ENCODE results near the gene ATP5PB.

DNA sequence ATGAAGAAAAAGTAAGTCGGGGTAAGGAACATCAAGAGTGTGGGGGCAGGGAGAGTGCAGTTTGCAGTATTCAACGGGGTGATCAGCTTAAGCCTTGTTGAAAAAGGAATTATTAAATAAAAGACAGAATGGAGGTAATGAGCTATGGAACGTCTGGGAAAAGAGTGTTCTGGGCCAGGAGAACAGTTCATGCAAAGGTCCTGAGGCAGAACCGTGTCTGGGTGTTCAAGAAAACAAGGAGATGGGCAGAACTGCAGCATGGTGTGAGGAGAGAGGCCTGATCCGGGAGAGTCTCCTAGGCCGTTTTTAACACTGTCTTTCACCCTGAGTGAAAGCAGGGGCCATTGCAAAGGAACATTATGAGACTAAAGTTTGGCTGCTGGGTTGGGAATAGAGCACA is 42.0 kb upstream of the ATP5PB start:
- TF ChIP-seq, protein P1, sequence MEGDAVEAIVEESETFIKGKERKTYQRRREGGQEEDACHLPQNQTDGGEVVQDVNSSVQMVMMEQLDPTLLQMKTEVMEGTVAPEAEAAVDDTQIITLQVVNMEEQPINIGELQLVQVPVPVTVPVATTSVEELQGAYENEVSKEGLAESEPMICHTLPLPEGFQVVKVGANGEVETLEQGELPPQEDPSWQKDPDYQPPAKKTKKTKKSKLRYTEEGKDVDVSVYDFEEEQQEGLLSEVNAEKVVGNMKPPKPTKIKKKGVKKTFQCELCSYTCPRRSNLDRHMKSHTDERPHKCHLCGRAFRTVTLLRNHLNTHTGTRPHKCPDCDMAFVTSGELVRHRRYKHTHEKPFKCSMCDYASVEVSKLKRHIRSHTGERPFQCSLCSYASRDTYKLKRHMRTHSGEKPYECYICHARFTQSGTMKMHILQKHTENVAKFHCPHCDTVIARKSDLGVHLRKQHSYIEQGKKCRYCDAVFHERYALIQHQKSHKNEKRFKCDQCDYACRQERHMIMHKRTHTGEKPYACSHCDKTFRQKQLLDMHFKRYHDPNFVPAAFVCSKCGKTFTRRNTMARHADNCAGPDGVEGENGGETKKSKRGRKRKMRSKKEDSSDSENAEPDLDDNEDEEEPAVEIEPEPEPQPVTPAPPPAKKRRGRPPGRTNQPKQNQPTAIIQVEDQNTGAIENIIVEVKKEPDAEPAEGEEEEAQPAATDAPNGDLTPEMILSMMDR (IDR thresholded peaks at IDR 0.05; ENCODE audit: low read depth, low read length, missing input control): no peak
- TF ChIP-seq, protein P2, sequence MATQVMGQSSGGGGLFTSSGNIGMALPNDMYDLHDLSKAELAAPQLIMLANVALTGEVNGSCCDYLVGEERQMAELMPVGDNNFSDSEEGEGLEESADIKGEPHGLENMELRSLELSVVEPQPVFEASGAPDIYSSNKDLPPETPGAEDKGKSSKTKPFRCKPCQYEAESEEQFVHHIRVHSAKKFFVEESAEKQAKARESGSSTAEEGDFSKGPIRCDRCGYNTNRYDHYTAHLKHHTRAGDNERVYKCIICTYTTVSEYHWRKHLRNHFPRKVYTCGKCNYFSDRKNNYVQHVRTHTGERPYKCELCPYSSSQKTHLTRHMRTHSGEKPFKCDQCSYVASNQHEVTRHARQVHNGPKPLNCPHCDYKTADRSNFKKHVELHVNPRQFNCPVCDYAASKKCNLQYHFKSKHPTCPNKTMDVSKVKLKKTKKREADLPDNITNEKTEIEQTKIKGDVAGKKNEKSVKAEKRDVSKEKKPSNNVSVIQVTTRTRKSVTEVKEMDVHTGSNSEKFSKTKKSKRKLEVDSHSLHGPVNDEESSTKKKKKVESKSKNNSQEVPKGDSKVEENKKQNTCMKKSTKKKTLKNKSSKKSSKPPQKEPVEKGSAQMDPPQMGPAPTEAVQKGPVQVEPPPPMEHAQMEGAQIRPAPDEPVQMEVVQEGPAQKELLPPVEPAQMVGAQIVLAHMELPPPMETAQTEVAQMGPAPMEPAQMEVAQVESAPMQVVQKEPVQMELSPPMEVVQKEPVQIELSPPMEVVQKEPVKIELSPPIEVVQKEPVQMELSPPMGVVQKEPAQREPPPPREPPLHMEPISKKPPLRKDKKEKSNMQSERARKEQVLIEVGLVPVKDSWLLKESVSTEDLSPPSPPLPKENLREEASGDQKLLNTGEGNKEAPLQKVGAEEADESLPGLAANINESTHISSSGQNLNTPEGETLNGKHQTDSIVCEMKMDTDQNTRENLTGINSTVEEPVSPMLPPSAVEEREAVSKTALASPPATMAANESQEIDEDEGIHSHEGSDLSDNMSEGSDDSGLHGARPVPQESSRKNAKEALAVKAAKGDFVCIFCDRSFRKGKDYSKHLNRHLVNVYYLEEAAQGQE (IDR thresholded peaks at IDR 0.05): no peak
- no peak for TF ChIP-seq GABPA (IDR thresholded peaks at IDR 0.05 in 1 of 2, conservative IDR thresholded peaks at IDR 0.05 in 1 of 2)
